ENCODE results near the gene TADA3. TPM values are rescaled to one million over a fixed set of nuclear protein-coding genes. Genes with fewer than 3 reads are reported as not detected.

Gene TADA3
- total and polyA plus RNA-seq, 9 of the 15 experiments (the other 6 are each of a cell fraction or from before 2014, with no cell fraction given), result 4.1 to 110 (median 74.8) TPM

- TF ChIP-seq ZBTB11 (CRISPR knock-in tag; IDR thresholded peaks at IDR 0.05) (0 out of 6 replicates have a peak, but pooled peaks of 1 of the 3 experiments have one; percentile 16), MYC (IDR thresholded peaks at IDR 0.05; ENCODE audit: low read depth, low read length) (0 out of 2 replicates have a peak, but pooled peaks have one; percentile 30), MYC (CRISPR knock-in tag; IDR thresholded peaks at IDR 0.05; ENCODE audit: borderline replicate concordance, low read depth) (no peak), BHLHE40 (IDR thresholded peaks at IDR 0.05; ENCODE audit: low read length) (peak; percentile 56), CBFA2T2 (conservative IDR thresholded peaks at IDR 0.05) (peak; percentile 20), BACH1 (tag; IDR thresholded peaks at IDR 0.05) (no peak), HMGXB4 (CRISPR knock-in tag; IDR thresholded peaks at IDR 0.05) (no peak), HSF4 (CRISPR knock-in tag; IDR thresholded peaks at IDR 0.05; ENCODE audit: borderline replicate concordance) (peak; percentile 69; the same call in 1 of the 2 replicates)
Observed at GRCh38 chr3:9785602-9786001, 6.7 kb downstream of the TADA3 start (continued).

Measured in K562 (cell line).